NCI-H82 (cell line): ENCODE measurements around the gene GABRA4.

ENCODE experiments used
- DNase-seq: peaks from one replicate; lab custom pipeline; 2025; lab: John Stamatoyannopoulos, UW

GABRA4 gene

DNA sequence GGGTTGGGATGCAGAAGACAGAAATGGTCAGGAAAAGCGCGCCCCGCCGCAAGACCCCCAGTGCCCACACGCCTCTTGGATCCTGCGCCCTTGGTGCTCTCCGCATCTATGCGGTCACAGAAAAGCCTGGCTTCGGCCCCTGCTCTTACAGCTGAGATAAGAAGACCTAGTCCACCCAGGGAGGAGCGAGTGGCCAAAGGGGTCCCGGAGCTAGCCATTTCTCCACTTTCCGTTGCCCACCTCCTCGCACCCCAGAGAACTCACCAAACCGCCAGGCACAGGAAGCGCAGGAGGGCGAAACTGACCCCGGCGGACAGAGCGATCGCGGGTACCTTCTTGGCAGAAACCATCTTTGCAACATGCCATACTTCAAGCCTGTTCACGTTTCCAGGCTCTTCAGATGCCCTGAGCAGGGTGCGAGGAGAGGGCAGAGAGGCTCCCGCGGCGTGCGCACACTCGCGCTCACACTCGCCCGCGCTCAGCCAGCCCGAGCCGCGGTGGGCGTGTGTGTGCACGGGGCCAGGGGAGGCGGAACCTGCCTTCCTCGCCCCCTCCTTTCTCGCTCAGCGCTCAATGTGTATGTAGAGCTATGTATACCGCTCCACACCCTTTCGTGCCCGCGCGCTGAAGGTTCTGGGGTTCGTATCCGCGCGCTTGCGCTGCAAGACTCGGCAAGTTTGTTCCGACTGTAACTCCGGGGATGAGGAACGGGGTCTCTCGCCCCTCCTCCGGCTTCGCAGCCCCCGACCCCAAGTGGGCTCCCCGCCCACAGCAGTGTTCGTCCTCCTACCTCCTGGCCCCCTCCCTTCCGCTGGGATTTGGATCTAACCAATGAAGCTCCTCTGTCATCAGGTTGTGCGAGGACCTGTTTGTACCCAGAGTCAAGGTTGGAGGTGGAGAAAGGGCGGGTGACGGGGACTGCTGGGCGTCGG lies at the start of gene GABRA4:
Gene GABRA4 (minus strand): TSS at position 507 of the 932 bp plus-strand sequence. CDS start 157 bp downstream, at position 350.
- DNase-seq = peak; percentile 22

DNA sequence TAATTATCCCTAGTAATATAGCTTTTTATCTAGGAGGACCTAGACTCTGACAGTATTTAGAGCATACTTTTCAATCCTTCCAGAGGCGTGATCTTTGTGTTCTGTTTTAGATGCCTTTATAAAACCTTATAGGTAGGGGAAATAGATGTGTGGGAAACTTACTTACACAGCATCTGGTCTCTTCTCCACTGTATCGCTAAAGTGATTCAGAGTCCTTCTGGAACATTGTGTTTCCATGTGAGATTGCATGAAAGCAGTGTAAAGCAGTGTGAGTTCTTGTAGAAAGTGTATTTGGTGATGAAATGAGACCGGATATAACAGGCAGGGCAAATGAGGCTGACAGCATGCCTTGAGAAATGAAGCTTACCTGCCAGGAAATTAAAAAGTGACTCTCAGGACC lies 47.4 kb upstream of the GABRA4 start:
- no peak for DNase-seq

DNA sequence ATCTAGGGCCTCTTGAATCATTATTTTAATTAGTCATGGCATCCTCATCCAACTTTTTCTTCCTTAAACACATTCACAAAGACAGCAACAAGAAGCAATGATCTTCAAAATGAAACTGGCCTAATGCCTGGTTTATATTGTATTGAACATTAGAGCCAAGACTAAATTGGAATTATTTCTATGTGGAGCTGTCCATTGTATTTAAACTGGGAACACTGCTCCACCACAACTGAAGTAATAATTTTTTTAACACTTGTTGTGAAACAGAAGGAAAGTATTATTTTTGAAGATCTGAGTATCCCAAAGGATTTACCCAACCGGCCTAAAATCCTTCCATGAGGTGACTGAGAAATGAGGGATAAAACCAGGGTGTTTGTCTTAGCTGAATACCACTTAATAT lies 44.9 kb upstream of the GABRA4 start:
- DNase-seq = no peak

DNA sequence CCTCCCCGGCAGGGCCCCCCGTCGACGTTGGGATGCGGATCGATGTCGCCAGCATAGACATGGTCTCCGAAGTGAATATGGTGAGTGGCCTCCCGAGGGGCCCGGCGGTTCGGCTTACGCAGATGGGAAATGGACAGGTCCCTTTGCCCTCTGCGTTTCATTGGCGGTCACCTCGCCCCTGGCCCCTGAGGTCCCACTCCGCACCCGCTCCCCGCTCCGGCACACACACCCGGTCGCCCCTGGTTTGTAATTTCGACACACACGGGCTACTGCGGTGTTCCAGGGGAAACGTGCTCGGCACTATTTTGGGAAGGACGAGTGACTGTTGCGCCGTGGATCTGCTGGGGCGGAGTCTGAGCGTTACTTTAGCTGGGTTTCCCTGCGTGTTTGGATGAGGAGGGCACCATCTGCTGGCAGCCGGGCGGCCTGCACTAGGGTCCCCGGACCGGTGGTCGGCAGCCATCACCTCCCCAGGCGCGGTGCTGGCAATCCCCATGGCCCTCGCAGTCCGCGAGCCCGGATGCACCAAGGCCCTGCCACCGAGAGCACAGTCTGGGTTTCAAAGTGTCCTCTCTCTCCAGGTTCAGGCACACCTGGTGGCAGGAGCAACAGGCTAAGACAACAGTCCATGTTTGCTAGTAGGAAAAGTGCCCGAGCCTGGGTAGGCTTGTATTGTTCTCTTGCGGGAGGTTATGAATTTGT lies 39.2 kb upstream of the GABRA4 start:
- DNase-seq = peak; percentile 86

DNA sequence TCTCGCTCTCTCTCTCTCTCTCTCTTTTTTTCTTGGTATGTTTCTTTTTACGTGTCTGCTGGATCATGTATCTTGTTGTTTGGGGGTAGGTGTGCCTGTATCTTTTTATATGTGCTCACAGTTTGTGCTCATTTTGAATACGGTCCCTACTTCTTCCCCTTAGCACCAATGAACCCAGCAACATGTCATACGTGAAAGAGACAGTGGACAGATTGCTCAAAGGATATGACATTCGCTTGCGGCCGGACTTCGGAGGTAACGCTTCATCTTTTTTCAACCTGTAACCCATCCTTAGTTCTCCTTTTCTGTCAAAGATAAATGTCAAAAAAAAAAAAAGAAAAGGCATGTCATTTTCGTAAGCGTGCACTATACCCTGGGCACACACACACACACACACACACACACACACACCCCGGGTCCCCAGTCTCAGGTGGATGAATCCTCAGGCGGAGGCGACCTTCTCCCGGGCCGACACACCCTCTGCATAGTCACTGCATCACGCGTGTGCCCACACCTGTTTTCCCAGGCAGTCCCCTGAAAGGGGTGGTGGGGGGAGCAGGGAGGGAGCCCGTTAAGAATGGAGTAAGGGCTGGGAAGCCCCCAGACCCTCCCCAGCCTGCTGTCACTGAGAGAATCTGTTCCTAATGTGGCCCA lies 38.5 kb upstream of the GABRA4 start:
- peak; percentile 47 for DNase-seq

DNA sequence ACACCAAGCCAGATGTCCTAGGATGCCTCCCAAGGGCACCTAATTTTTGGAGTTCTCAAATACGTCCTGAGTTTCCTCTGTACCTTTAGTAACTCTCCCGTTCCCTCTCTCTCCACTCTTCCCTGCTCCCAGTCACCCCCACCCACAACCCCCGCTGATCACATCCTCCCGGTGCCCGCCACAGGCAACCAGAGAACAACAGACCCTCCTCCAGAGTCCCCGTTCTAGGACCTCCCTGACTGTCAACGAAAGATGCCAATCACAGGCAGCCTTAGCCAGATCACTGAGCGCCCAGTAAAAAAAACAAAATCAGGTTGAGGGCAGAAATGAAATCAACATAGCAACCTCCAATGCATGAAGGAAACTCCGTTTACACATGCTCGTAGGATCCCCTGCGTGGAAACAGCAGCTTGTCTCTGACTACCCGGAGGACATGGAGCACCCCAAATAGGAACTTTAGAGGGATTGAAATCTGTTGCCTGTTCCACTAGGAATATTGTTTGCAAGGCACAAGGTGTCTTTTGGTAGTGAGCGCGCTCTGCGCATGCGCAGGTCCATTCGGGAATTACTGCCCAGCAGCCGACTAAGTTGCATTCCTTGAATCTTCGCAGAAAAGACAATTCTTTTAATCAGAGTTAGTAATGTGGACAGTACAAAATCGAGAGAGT lies 37.8 kb upstream of the GABRA4 start, which contains the start of gene GABRB1:
Gene GABRB1 (plus strand): TSS at position 557 of the 668 bp plus-strand sequence.
- peak; percentile 58 for DNase-seq

DNA sequence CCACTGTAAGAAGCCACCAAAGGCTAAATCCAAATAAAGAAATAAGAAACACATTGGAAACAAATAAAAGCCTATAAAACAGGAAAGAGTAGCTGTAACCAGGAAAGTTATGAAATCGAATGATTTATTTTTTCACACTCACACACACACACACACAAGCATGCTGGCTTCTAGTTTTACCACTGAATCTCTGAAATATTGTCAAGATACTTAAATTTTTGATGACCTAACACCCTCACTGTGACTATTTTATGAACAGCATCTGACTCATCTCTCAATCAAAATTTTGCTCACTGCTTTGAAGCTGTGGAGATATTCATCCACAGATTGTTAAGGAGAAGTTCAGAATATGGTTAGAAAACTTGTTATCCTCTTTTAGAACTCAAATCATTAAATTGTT lies 24.1 kb upstream of the GABRA4 start:
- DNase-seq = no peak

DNA sequence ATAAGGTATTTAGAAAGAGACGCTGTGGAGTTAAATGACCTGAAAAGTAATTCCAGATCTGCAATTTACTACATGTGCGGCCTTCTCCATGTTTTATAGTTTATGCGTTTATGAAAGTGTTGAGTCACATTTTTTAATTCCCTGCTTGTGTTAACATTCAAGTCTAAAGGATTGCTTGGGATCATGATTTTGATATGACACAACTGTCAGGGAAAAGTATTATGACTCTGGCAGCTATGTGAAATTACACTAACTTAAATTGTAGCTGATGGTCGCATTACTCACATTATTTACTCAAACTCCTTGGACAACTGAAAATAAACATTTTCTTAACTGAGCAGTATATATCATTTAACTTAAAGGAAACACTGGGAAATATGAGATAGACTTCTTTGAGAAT lies 23.7 kb upstream of the GABRA4 start:
- no peak for DNase-seq

DNA sequence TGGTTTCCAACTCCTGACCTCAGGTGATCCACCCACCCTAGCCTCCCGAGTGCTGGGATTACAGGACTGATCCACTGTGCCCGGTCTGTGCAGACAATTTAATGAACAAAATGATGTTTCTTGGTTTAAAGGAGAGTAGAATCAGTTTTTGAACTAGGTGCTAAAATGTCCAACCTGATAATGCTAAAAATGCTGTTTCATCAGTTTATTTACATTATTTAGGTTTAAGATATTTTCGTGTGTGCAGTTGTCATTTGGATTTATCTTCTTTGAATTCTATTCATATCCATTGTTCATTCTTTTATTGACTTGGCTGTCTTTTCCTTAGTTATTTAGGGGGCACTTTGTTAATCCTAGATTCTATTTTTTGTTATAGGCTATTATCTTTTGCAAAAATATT lies 20.0 kb upstream of the GABRA4 start:
- DNase-seq = no peak

DNA sequence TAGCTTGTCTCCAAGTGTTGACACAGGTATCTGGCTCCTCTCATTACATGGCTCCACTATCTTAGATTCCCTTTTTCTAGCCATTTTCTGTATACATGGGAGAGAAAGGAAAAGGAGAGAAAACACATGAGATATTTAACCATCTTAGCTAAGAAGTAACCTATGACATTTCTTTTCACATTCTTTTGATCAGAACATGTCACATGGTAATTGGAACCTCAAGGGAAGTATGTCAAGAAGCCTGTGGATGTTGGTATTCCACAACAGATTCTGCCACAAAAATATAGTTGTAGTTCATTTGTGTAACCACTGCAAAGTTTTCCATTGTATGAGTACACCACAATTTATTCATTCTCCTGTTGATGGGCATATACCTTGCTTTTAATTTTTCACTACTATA lies 19.3 kb upstream of the GABRA4 start:
- DNase-seq = no peak

DNA sequence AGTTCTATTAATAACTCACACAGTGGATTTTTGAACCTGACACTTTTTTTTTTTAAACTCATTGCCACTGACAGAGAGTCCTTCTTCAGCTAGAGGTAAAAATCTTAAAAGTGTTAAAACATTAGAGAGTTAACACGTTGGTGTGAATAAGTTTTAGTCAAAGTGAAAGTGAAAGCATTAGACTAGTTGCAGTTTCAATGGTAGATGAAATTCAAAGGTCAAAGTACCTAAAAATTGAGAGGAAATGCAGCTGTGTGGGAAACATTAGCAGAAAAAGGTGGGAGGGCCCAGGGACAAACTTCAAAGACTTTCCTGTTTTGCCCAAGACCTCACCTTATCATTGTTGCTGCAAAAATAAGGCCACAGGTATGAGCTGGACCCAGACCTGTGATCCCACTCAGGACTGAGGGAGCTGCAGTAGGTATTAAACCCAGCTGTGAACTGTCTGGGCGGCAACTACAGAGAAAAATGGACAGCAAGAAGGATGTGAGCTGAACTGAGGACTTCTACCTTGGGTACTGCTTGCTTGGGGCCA lies 17.6 kb upstream of the GABRA4 start:
- DNase-seq = no peak

DNA sequence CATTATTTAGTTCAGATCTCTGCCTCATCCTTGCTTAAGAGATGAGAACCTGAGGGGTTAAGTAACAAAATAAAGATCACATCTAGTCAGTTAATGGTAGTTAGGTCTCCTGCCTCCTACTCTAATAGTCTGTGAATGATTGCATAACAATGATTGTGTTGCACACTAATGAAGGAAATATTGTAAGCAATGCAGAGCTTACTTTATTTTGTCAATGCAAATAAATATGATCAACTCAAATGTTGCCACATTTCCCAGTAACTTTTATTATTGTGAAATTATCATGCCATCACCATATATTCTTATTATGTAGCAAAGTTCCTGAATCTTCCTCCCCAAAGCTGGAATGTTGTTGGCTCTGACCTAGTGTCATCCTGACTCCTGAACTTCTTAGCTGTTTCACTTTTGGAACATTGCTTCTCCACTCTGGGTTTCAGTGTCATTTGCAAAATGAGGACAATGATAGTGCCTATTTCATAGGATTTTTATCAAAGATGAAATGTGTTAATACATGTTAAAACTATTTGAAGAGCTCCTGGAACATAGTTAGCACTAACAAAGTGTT lies 17.0 kb upstream of the GABRA4 start:
- no peak for DNase-seq

DNA sequence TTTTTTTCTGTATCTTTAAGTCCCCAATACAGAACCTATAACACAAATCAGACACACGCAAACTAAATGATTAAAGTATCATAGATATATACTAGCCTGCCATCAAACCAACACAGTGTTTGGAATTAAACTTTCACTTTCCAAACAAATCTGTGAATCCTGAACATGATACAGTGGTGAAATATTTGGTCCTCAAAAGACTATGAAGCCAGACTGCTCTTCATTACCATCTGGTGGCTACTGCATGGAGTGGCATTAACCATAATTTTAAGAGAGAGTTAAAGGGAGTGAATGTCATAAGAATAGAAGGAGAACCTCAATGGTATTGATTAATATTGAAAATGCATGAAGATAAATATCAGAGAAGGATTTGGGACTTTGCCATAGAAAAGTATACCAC lies 9.2 kb upstream of the GABRA4 start:
- peak; percentile 1 for DNase-seq

DNA sequence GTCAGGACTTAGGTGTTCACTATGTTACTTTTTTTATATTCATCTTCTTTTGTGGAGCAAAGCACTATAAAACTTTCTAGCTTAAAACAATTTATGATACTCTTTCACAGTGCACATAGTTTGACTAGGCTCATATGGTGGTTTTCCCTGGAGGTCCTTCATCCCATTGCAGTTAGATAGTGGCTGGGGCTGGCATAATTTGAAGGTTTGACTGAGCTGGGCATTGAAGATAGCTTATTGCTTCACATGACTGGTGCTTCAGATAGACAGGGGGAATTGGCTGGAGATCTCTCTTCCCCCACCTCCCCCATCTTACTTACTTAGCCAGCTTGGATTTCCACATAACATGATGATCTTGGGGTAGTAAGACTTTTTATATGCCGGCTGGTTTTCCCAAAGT lies 7.0 kb upstream of the GABRA4 start:
- DNase-seq = no peak

DNA sequence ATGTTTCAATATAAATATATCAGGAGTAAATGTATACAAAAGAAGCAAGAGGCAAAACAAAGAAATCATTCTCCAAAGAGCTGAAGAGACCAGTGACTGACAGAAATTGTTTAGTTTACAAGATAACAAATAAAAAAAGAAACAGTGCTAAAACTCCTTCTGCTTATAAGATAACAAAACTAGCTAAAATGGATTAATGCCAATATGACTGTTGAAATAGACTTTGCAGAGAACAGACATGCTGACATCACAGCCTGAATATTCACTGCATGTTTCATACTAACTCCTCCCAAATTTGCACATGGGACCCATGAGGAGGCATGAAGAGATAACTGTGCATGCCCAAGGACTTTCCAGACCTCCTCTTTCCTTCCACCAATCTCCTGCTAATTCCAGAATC lies 6.2 kb upstream of the GABRA4 start:
- DNase-seq = no peak

DNA sequence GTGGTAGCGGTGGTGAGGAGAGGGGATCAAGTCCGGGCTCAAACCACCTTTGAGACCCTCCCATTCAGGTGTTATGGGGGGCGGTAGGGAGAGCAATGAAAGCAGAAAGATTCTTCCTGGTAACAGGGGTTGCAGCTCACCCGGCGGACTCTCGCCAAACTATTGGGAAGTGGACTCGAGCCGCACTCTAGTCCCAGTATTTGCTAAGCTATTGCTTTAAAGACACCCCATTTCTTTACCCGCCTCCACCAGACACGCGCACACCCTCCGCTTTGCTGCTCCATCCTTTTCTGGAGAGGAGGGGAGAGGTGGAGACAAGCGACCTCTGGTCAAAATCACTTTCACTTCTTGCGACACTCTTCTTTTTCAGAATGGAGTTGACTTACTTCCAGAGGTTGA lies 625 bp upstream of the GABRA4 start:
- no peak for DNase-seq

DNA sequence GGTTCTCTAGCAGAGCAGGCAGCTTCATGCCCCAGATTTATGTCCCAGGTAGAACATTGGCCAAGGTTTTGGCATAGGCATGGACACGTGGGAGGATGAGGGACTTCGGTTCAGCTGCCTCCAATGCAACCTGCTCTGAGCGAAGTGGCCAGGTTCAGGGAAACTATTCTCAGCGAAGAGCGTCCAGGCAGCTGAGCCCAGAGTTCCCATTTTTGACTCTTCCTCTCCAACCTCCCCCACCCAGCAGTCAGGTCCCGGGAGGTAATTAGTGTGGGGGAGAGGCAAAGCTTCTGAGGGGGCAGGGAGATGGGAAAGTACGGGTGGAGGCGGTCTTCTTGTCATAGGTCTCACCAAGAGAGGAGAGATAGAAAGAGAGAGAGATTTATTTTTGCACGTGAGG lies 1.0 kb downstream of the GABRA4 start:
- no peak for DNase-seq

DNA sequence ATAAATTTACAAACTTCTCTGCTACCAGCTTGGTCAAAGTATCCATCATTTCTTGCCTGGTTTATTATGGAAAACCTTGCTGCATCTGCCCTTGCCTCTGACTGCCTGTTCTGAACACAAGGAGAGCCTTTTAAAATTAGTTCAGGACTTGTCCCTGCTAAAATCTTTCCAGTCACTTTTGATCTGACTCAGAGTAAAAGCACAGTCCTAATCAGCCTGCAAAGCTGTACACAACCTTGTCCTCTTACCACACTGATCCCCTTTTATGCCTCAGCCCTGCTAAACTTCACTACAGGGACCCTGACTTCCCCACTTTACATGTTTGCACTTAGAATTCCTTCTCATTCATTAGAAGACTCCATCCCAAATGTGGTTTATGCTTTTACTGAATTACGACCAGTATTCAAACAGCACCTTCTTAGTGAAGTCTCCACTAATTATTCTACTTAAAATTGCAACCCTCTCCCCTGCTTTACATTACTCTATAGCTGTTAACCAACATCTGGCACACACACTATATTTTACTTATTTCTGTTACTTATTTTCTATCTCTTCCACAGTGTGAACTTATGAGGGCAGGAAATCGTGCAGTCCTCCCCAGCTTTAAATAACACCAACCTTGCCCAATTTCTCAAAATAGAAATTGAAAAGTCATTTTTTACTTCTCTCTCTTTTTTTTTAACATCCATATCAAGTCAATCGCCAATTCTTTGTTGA lies 6.3 kb downstream of the GABRA4 start:
- no peak for DNase-seq

DNA sequence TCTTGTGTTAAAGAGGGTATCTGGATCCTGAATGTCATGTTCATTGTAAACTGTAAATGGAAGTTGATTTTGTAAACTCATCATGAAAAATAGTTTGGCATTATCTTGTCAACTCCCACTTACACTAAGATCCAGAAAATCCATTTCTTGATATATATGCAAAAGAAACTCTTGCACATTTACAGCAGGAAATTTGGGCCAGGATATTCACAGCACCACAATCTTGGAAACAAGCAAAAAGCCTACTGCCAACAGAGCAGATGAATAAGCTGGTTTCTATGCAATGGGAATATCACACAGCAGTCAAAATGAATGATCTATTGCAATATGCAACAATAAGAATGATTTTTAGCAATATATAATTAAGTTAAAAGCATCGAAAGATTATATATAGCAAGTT lies 8.6 kb downstream of the GABRA4 start:
- DNase-seq = no peak

DNA sequence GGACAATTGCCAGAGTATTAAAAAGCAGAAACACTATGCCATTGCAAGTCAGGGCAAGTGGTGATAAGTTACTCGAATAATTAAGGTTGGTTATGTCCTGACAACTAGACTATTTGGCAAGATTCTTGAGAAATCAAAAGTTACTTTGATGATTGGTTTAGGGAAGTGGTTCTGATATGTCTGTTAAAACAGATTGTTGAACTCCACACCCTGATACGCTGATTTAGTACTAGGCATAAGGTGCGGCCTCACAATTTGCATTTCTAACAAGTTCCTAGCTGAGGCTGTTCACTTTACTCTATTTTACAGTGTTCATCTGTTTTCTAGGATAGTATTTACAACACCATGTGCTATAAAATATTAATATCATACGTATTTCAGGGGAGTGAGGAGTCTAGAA lies 12.5 kb downstream of the GABRA4 start:
- no peak for DNase-seq

DNA sequence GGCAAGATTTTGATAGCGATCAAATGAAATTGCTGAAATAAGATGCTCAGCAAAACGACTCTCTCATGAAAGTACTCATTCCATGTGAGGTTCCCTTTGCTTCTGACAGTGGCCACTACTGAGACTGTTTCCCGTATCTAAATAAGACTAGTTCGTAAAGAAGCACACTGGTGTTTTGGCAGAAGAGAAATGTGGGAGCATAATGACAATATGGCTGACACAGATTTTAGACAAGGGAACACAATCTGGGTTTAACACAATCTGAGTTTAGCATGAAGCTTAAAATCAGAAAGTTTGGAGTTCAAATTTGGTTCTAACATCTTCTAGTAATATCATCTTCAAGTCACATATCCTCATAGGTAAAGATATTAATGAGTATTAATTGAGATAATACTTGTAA lies 13.7 kb downstream of the GABRA4 start:
- DNase-seq = no peak
